Suprapubic skin (tissue), 4 donors: ENCODE data around the gene TBCB.

Source experiments
- CTCF ChIP-seq, 2 donors: fragments of 200-600 bp in 1 of 2; fragments of 450-650 bp in 1 of 2; sonication (generic) in 1 of 2; IDR thresholded peaks; one replicate each; pipeline ENCODE4 v1.5.1; 2016 to 2019; ENCODE audit warnings: antibody characterized with exemption in 2 of 2, mild to moderate bottlenecking in 1 of 2, moderate library complexity in 1 of 2
- EP300 ChIP-seq: sonication (generic); formaldehyde crosslinking; IDR thresholded peaks from one replicate; pipeline ENCODE4 v1.6.1; 2017; ENCODE audit warnings: antibody characterized with exemption
- POLR2A ChIP-seq, 2 donors: fragments of 450-650 bp; IDR thresholded peaks; one replicate each; pipeline ENCODE4 v1.6.1; 2017; ENCODE audit warnings: antibody characterized with exemption in 2 of 2, mild to moderate bottlenecking in 2 of 2, moderate library complexity in 2 of 2
- POLR2AphosphoS5 ChIP-seq, 3 donors: sonication (generic); formaldehyde crosslinking; IDR thresholded peaks; one replicate each; pipeline ENCODE4 v1.6.1; 2017; ENCODE audit warnings: antibody characterized with exemption in 3 of 3

DNA sequence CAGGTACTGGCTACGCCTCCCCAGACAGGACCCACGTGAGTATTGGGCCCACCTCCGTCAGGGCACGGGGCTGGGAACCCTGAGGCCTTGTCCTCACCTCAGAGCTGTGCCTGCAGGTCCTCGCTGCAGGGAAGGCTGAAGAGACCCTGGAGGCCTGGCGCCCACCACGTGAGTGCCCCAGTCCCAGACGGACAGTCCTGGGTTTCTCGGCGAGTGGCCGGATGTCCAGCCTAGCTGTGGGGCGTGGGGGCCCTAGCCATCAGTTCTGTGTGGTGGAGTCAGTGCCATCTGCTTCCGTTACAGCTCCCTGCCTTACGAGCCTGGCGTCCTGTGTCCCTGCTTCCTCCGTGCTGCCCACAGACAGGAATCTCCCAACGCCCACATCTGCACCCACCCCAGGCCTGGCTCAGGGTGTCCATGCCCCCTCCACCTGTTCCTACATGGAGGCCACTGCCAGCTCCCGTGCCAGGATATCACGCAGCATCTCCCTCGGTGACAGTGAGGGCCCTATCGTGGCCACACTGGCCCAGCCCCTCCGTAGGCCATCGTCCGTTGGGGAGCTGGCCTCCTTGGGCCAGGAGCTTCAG, 12.1 kb upstream of the TBCB start:
- TF ChIP-seq POLR2A (IDR thresholded peaks at IDR 0.05), result no peak
- no peak for TF ChIP-seq CTCF (IDR thresholded peaks at IDR 0.05)
- TF ChIP-seq POLR2AphosphoS5 (IDR thresholded peaks at IDR 0.05), result no peak
- TF ChIP-seq EP300, result no peak
